ENCODE data around the gene ANKRD22.

ANKRD22 gene

DNA sequence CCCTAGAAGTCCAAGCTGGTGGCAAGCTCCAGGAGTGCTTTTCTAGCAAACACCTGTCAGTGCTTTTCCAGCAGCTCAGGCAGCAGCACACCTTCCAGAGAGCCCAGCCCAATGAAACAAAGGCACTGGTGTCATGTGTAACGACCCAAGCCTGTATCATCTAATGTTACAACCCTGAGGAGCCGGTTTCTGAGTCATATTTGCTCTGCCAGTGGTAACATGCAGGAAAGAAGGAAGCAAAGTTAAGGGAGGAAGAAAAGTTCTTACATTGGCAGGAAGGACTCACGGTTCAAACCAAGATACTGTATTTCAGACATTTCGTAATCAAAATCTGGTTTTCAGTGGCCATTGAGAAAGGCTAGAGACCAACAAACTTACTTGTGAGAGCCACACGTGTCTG is at the start of gene ANKRD22:
Gene ANKRD22, minus strand, starts transcription at position 139 of the 400 bp plus-strand sequence. CDS start 237 bp downstream, outside the sequence.
- TF ChIP-seq CTCF (IDR thresholded peaks at IDR 0.05; ENCODE audit: control extremely low read depth, extremely low read depth, low read depth, missing control alignments) = no peak
- ChIA-PET CTCF (interaction anchor here (0.8 to 4.1 kb wide), 3 partner anchors 8 to 16 kb away, joined by 3 to 35 read pairs (median 3); no protein-coding TSS in a partner anchor), POLR2A (no interaction called here)
- no peak for DNase-seq (ENCODE audit: extremely low spot score)

GRCh38 chr10:88899886-88900285 is 48.2 kb upstream of the ANKRD22 start:
- ChIA-PET POLR2A (no interaction called here), CTCF (interaction anchor here (0.9 to 6.7 kb wide), 7 partner anchors 8 to 336 kb away, joined by 3 to 69 read pairs (median 6); no protein-coding TSS in a partner anchor)
- TF ChIP-seq CTCF (IDR thresholded peaks at IDR 0.05; ENCODE audit: control extremely low read depth, extremely low read depth, low read depth, missing control alignments) = no peak
- no peak for DNase-seq (ENCODE audit: extremely low spot score)

DNA sequence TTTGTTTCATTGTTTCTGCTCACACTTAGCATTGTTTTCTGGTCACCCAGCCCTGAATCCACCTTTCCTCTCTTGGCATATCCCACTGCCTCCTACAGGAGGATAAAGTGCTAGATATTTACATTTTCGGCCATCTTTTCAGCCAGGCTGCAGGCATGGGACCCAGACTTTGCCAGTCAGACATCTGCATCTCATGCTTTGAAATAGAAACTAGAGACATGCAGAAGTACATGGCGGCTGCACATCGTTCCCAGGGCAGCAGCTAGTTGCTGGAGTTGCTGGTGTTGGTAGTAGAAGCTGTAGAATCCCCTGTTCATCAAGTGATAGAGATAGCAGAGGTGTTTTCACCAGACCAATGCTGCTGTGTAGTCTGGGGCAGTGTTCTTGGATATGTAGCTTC is 47.1 kb upstream of the ANKRD22 start:
- DNase-seq (ENCODE audit: extremely low spot score) = no peak
- POLR2A ChIA-PET = no interaction called here
- CTCF ChIA-PET = interaction anchor here (1.1 to 6.7 kb wide), 7 partner anchors 9 to 320 kb away, joined by 3 to 69 read pairs (median 6); partner anchors contain the start of gene STAMBPL1
- no peak for TF ChIP-seq CTCF (IDR thresholded peaks at IDR 0.05; ENCODE audit: control extremely low read depth, extremely low read depth, low read depth, missing control alignments)

GRCh38 chr10:88896994-88897853 is 45.6 kb upstream of the ANKRD22 start:
- no peak for TF ChIP-seq CTCF (IDR thresholded peaks at IDR 0.05; ENCODE audit: control extremely low read depth, extremely low read depth, low read depth, missing control alignments)
- POLR2A ChIA-PET = no interaction called here
- CTCF ChIA-PET = interaction anchor here (0.8 to 6.7 kb wide), 6 partner anchors 11 to 90 kb away, joined by 3 to 69 read pairs (median 5); partner anchors contain the start of gene STAMBPL1
- DNase-seq (ENCODE audit: extremely low spot score) = no peak

DNA sequence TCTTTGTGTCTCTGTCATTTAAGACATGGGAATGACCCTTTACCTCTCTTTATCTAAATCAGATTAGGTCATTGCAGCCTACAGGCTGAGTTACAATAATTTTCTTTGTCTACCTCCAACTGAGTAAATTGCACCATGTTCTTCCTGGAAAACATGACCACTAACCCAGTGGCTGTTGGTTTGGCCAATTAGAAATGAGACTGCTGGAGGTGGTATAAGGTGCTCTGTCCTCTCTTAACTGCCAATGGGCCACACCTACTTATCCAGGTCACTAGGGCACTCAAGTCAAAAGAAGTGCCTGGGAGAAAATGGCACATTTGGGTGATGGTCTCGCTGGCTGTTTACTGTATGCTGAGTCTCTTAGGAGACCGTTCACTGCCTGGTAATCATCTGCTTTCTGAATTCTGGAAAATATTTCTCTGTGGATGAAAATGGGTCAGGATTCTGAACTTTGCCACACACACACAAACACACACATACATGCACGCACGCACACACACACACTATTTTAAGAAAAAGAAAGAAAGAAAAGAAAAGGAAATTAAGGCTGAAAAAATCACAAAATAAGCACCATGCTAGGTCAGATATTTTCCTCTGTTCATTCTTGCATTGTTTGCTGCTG is 44.8 kb upstream of the ANKRD22 start:
- no peak for DNase-seq (ENCODE audit: extremely low spot score)
- TF ChIP-seq CTCF (IDR thresholded peaks at IDR 0.05; ENCODE audit: control extremely low read depth, extremely low read depth, low read depth, missing control alignments) = no peak
- CTCF ChIA-PET = interaction anchor here (0.8 to 6.7 kb wide), 8 partner anchors 10 to 91 kb away, joined by 3 to 69 read pairs (median 16); partner anchors contain the start of gene STAMBPL1
- POLR2A ChIA-PET = no interaction called here

DNA sequence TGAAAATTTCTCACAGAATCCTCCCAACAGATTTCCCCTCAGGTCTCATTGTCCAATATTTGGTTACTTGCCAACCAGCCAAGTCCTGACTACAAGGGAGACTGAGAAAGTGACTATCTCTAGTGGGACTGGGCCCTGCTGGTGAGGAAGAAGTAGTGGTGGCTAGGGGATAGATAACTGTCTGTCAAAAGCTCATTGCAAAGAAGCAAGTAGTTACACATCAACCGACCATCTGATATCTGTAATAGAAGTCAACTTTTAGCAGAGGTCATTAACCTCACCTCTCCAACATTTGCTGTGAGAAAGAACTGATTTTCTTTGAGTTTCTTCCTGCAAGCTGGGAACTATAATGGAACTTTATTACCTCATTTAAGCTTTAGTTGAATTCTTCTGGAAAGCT is 43.6 kb upstream of the ANKRD22 start:
- TF ChIP-seq CTCF (IDR thresholded peaks at IDR 0.05; ENCODE audit: control extremely low read depth, extremely low read depth, low read depth, missing control alignments) = no peak
- ChIA-PET CTCF (interaction anchor here (0.7 to 2.5 kb wide), 9 partner anchors 10 to 60 kb away, joined by 3 to 17 read pairs (median 4); partner anchors contain the start of gene STAMBPL1), POLR2A (no interaction called here)
- no peak for DNase-seq (ENCODE audit: extremely low spot score)
